Measurements from ENCODE around the gene AIG1. TPM values are rescaled to one million over a fixed set of nuclear protein-coding genes. Genes with fewer than 3 reads are reported as not detected.
A peak's percentile ranks its signal among the peaks of the same experiment; 100 is the strongest.

AIG1 gene
- total and polyA plus RNA-seq, 4 donors = 19.9 to 31.7 (median 27.3) TPM

- no peaks in the 10 kb centered on the region for H3K9me3 ChIP-seq (ENCODE audit: control insufficient read depth in 4 of 4, insufficient read depth in 3 of 4, low read length in 3 of 4)
- TF ChIP-seq CTCF (IDR thresholded peaks at IDR 0.05; ENCODE audit: control extremely low read depth, extremely low read depth) = no peak
- H3K27me3 ChIP-seq (ENCODE audit: control insufficient read depth in 3 of 3, insufficient read depth in 3 of 3, low read length in 2 of 3) = no peaks in the 10 kb centered on the region
- H3K36me3 ChIP-seq (ENCODE audit: control insufficient read depth in 4 of 4, insufficient read depth in 4 of 4, low read length in 4 of 4) = no peaks in the 10 kb centered on the region
- WGBS, 2 donors = 76 to 94% methylated on average over 5 of the region's 5 CpGs
- ATAC-seq (ENCODE audit: insufficient read depth, low FRiP score) (no peak), DNase-seq (no peak)
- H3K27ac ChIP-seq (ENCODE audit: low read depth in 1 of 2, low read length in 1 of 2) = no peak overlapping the region
- no peak overlapping the region for H3K4me3 ChIP-seq
- no peaks in the 10 kb centered on the region for H3K4me1 ChIP-seq (ENCODE audit: control insufficient read depth in 5 of 5, insufficient read depth in 5 of 5, low read length in 5 of 5)
- H3K9ac ChIP-seq (ENCODE audit: insufficient read depth in 1 of 2, low read length in 2 of 2) = no peak overlapping the region
Measured at GRCh38 chr6:143375022-143375585, 314.4 kb downstream of the AIG1 start.

GRCh38 chr6:143376375-143376774 is 315.7 kb downstream of the AIG1 start:
- H3K27me3 ChIP-seq (ENCODE audit: control insufficient read depth in 3 of 3, insufficient read depth in 3 of 3, low read length in 2 of 3) = no peaks in the 10 kb centered on the region
- H3K4me3 ChIP-seq = no peak overlapping the region
- H3K27ac ChIP-seq (ENCODE audit: low read depth in 1 of 2, low read length in 1 of 2) = no peak overlapping the region
- no peaks in the 10 kb centered on the region for H3K36me3 ChIP-seq (ENCODE audit: control insufficient read depth in 4 of 4, insufficient read depth in 4 of 4, low read length in 4 of 4)
- H3K9ac ChIP-seq (ENCODE audit: insufficient read depth in 1 of 2, low read length in 2 of 2) = no peak overlapping the region
- DNase-seq = no peak
- no peak for TF ChIP-seq CTCF (IDR thresholded peaks at IDR 0.05; ENCODE audit: control extremely low read depth, extremely low read depth)
- H3K4me1 ChIP-seq (ENCODE audit: control insufficient read depth in 5 of 5, insufficient read depth in 5 of 5, low read length in 5 of 5) = no peaks in the 10 kb centered on the region
- 95 to 98% methylated on average over 3 of the region's 3 CpGs for WGBS, 2 donors
- H3K9me3 ChIP-seq (ENCODE audit: control insufficient read depth in 4 of 4, insufficient read depth in 3 of 4, low read length in 3 of 4) = no peaks in the 10 kb centered on the region
- no peak for ATAC-seq (ENCODE audit: insufficient read depth, low FRiP score)

- no peak for TF ChIP-seq CTCF (IDR thresholded peaks at IDR 0.05; ENCODE audit: control extremely low read depth, extremely low read depth)
- H3K27ac ChIP-seq (ENCODE audit: low read depth in 1 of 2, low read length in 1 of 2) = no peak overlapping the region
- H3K4me1 ChIP-seq (ENCODE audit: control insufficient read depth in 5 of 5, insufficient read depth in 5 of 5, low read length in 5 of 5) = no peaks in the 10 kb centered on the region
- H3K9ac ChIP-seq (ENCODE audit: insufficient read depth in 1 of 2, low read length in 2 of 2) = no peak overlapping the region
- ATAC-seq (ENCODE audit: insufficient read depth, low FRiP score) = no peak
- H3K9me3 ChIP-seq (ENCODE audit: control insufficient read depth in 4 of 4, insufficient read depth in 3 of 4, low read length in 3 of 4) = peaks cover 0 to 2% (median 0%) of the 10 kb centered on the region in 4 donors
- no peaks in the 10 kb centered on the region for H3K36me3 ChIP-seq (ENCODE audit: control insufficient read depth in 4 of 4, insufficient read depth in 4 of 4, low read length in 4 of 4)
- no peaks in the 10 kb centered on the region for H3K27me3 ChIP-seq (ENCODE audit: control insufficient read depth in 3 of 3, insufficient read depth in 3 of 3, low read length in 2 of 3)
- no peak overlapping the region for H3K4me3 ChIP-seq
- no peak for DNase-seq
Measured at GRCh38 chr6:143376861-143377260, 316.2 kb downstream of the AIG1 start.

- Histone ChIP-seq H3K27ac (ENCODE audit: low read depth in 1 of 2, low read length in 1 of 2) (no peak overlapping the region), H3K9ac (ENCODE audit: insufficient read depth in 1 of 2, low read length in 2 of 2) (no peak overlapping the region), H3K36me3 (ENCODE audit: control insufficient read depth in 4 of 4, insufficient read depth in 4 of 4, low read length in 4 of 4) (no peaks in the 10 kb centered on the region), H3K4me1 (ENCODE audit: control insufficient read depth in 5 of 5, insufficient read depth in 5 of 5, low read length in 5 of 5) (peaks cover 0 to 6% (median 0%) of the 10 kb centered on the region in 5 donors), H3K27me3 (ENCODE audit: control insufficient read depth in 3 of 3, insufficient read depth in 3 of 3, low read length in 2 of 3) (no peaks in the 10 kb centered on the region), H3K4me3 (no peak overlapping the region), H3K9me3 (ENCODE audit: control insufficient read depth in 4 of 4, insufficient read depth in 3 of 4, low read length in 3 of 4) (peaks cover 0 to 6% (median 0%) of the 10 kb centered on the region in 4 donors)
- TF ChIP-seq CTCF (IDR thresholded peaks at IDR 0.05; ENCODE audit: control extremely low read depth, extremely low read depth) = no peak
- DNase-seq (peak in 2 of 3 donors; percentile 86 to 90), ATAC-seq (ENCODE audit: insufficient read depth, low FRiP score) (no peak)
- 79 to 83% methylated on average over 2 of the region's 2 CpGs for WGBS, 2 donors
Measured at GRCh38 chr6:143385636-143386035, 324.9 kb downstream of the AIG1 start.
